Stomach (tissue), 9 donors: ENCODE measurements around the gene FAM13C. TPM values are rescaled to one million over a fixed set of nuclear protein-coding genes. Genes with fewer than 3 reads are reported as not detected.

Experiments used
- DNase-seq, 2 donors: peaks; one replicate each; pipeline versions ENCODE4 v3.0.0 to v3.0.0-alpha.2; 2013 to 2019
- H3K27ac ChIP-seq, 5 donors: fragments of 200-600 bp in 4 of 5; sonication (generic) in 4 of 5; one replicate each; pipeline ENCODE4 v1.5.1; 2013 to 2019; ENCODE audit warnings: mild to moderate bottlenecking in 1 of 5, moderate library complexity in 1 of 5
- H3K27me3 ChIP-seq, 3 donors: fragments of 200-600 bp; sonication (generic); one replicate each; pipeline ENCODE4 v1.5.1; 2017 to 2019; ENCODE audit warnings: mixed run types in 1 of 3
- H3K36me3 ChIP-seq, 4 donors: fragments of 200-600 bp; sonication (generic); 1 replicate in 3 of 4; 2 replicates in 1 of 4; pipeline ENCODE4 v1.5.1; 2016 to 2019
- H3K4me1 ChIP-seq, 4 donors: fragments of 200-600 bp; sonication (generic); one replicate each; pipeline ENCODE4 v1.5.1; 2016 to 2019
- H3K4me3 ChIP-seq, 4 donors: fragments of 200-600 bp; sonication (generic) in 3 of 4; one replicate each; pipeline ENCODE4 v1.5.1; 2016 to 2019; ENCODE audit warnings: mild to moderate bottlenecking in 1 of 4
- H3K9me3 ChIP-seq, 4 donors: fragments of 200-600 bp; sonication (generic); one replicate each; pipeline ENCODE4 v1.5.1; 2016 to 2019
- CTCF ChIP-seq, 7 experiments: fragments of 450-650 bp in 4 of 7; fragments of 200-600 bp in 3 of 7; sonication (generic) in 3 of 7; IDR thresholded peaks; one replicate each; pipeline ENCODE4 v1.5.1; 2016 to 2019; ENCODE audit warnings: antibody characterized with exemption in 7 of 7, control low read depth in 2 of 7, mild to moderate bottlenecking in 1 of 7
- EP300 ChIP-seq: sonication (generic); formaldehyde crosslinking; IDR thresholded peaks from one replicate; pipeline ENCODE4 v1.6.1; 2017; ENCODE audit warnings: antibody characterized with exemption
- POLR2A ChIP-seq, 4 donors: fragments of 450-650 bp; IDR thresholded peaks; one replicate each; pipeline ENCODE4 v1.6.1; 2016; ENCODE audit warnings: antibody characterized with exemption in 4 of 4, control low read depth in 2 of 4, mild to moderate bottlenecking in 1 of 4, moderate library complexity in 1 of 4
- POLR2AphosphoS5 ChIP-seq, 3 donors: sonication (generic); formaldehyde crosslinking; IDR thresholded peaks; one replicate each; pipeline ENCODE4 v1.6.1; 2016; ENCODE audit warnings: antibody characterized with exemption in 3 of 3
- WGBS, 5 donors: extraction: QIAGEN DNeasy Blood & Tissue Kit in 3 of 5; methylation state at CpG; one replicate each; pipeline versions ENCODE4 v1.1.5 to v1.1.7; 2013 to 2018; 5-methylcytosine and 5-hydroxymethylcytosine counted together
- intact Hi-C: fragments of 100-400 bp; cut with DNase I; formaldehyde crosslinking; loops from one replicate; pipeline ENCODE4 v1.15.1; 2023; ENCODE audit warnings: low total_unique reads
- polyA plus RNA-seq, 3 donors: library from polyadenylated mRNA; stranded (reverse); fragments of 200-250 nt; gene quantifications; one replicate each; pipeline ENCODE4 v1.2.3, GENCODE V29; 2013
- total RNA-seq, 5 donors: library from RNA; depleted of rRNA; stranded (reverse); fragments of >200 nt; gene quantifications; one replicate each; pipeline versions ENCODE4 v1.1.0 to v1.2.3, GENCODE V29; 2014 to 2016
- donor health status: healthy with polysubstance abuse.
- donor health status: Bipolar disorder and iron deficiency.
- donor health status: healthy.

FAM13C gene
- total and polyA plus RNA-seq, 8 donors: 0.89 to 47.3 (median 9.2) TPM

- WGBS, 5 donors: 78 to 91% (median 83%) methylated on average over 1 of the region's 1 CpG
- intact Hi-C loops: no loop called here
- no peak overlapping the region for H3K27ac ChIP-seq
- H3K4me3 ChIP-seq: no peak overlapping the region
- TF ChIP-seq POLR2A (IDR thresholded peaks at IDR 0.05) (no peak), POLR2AphosphoS5 (IDR thresholded peaks at IDR 0.05) (no peak), EP300 (no peak), CTCF (IDR thresholded peaks at IDR 0.05) (no peak)
- peaks cover 0 to 11% (median 0%) of the 10 kb centered on the region in 4 donors for H3K4me1 ChIP-seq
- DNase-seq: no peak
- no peaks in the 10 kb centered on the region for H3K9me3 ChIP-seq
- H3K36me3 ChIP-seq: no peaks in the 10 kb centered on the region
- H3K27me3 ChIP-seq: no peaks in the 10 kb centered on the region
These were observed 82.9 kb downstream of the FAM13C start for GRCh38 chr10:59279476-59279875.

- no peaks in the 10 kb centered on the region for H3K4me1 ChIP-seq
- TF ChIP-seq EP300 (no peak), POLR2AphosphoS5 (IDR thresholded peaks at IDR 0.05) (no peak), POLR2A (IDR thresholded peaks at IDR 0.05) (no peak), CTCF (IDR thresholded peaks at IDR 0.05) (no peak)
- no peak overlapping the region for H3K4me3 ChIP-seq
- no peaks in the 10 kb centered on the region for H3K36me3 ChIP-seq
- H3K27ac ChIP-seq: no peak overlapping the region
- intact Hi-C loops: no loop called here
- H3K27me3 ChIP-seq: no peaks in the 10 kb centered on the region
- DNase-seq: peak in 1 of 2 donors; percentile 22
- no peaks in the 10 kb centered on the region for H3K9me3 ChIP-seq
These were observed 85.4 kb downstream of the FAM13C start for GRCh38 chr10:59276919-59277318.

GRCh38 chr10:59276133-59276532, 86.2 kb downstream of the FAM13C start:
- intact Hi-C loops: no loop called here
- TF ChIP-seq POLR2AphosphoS5 (IDR thresholded peaks at IDR 0.05) (no peak), POLR2A (IDR thresholded peaks at IDR 0.05) (no peak), EP300 (no peak), CTCF (IDR thresholded peaks at IDR 0.05) (no peak)

DNA sequence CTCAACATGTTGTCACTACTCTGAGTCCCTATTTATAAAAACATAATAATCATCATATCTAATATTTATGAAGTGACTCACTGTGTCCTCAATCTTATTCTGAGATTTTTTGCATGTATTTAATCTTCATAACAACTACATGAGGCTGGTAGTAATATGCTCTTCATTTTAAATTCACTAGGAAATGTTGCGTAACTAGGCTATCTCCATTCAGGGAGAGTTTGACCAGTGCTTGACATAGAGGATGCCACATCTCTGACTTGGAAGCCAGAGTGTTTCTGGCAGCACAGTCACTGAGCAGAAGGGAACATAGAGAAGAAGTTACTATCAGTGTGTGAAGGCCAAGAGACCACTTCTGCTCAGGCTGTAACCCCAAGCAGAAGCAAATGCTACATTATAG, 88.9 kb downstream of the FAM13C start:
- 81 to 100% (median 96%) methylated on average over 1 of the region's 1 CpG for WGBS, 5 donors
- peaks cover 0 to 14% (median under 1%) of the 10 kb centered on the region in 4 donors for H3K36me3 ChIP-seq
- TF ChIP-seq POLR2AphosphoS5 (IDR thresholded peaks at IDR 0.05): no peak
- TF ChIP-seq POLR2A (IDR thresholded peaks at IDR 0.05): no peak
- no peak for TF ChIP-seq EP300
- TF ChIP-seq CTCF (IDR thresholded peaks at IDR 0.05): no peak
- intact Hi-C loops: no loop called here
- no peak for DNase-seq
- no peaks in the 10 kb centered on the region for H3K27me3 ChIP-seq
- no peak overlapping the region for H3K27ac ChIP-seq
- H3K9me3 ChIP-seq: no peaks in the 10 kb centered on the region
- no peak overlapping the region for H3K4me3 ChIP-seq
- H3K4me1 ChIP-seq: no peaks in the 10 kb centered on the region

More at GRCh38 chr10:59276133-59276532, 86.2 kb downstream of the FAM13C start:
- Histone ChIP-seq H3K9me3 (no peaks in the 10 kb centered on the region), H3K27me3 (no peaks in the 10 kb centered on the region), H3K4me3 (no peak overlapping the region), H3K4me1 (no peaks in the 10 kb centered on the region), H3K27ac (no peak overlapping the region), H3K36me3 (no peaks in the 10 kb centered on the region)
- DNase-seq: no peak
